ENCODE data around the gene DIS3L2.

DIS3L2 gene

GRCh38 chr2:231947694-231948093 lies 13.8 kb upstream of the DIS3L2 start:
- Histone ChIP-seq H3K4me1 (ENCODE audit: insufficient read depth, low read length) (no peaks in the 10 kb centered on the region), H3K4me3 (ENCODE audit: low read length) (no peak overlapping the region), H3K27me3 (ENCODE audit: insufficient read depth, low read length) (no peaks in the 10 kb centered on the region), H3K9me3 (ENCODE audit: low read length) (no peaks in the 10 kb centered on the region), H2AFZ (ENCODE audit: low read depth, low read length) (no peak overlapping the region), H3K36me3 (ENCODE audit: insufficient read depth, low read length) (no peaks in the 10 kb centered on the region)

GRCh38 chr2:231951452-231952035 lies 10.0 kb upstream of the DIS3L2 start:
- H3K36me3 ChIP-seq (ENCODE audit: insufficient read depth, low read length), result no peaks in the 10 kb centered on the region
- no peak overlapping the region for H3K4me3 ChIP-seq (ENCODE audit: low read length)
- H2AFZ ChIP-seq (ENCODE audit: low read depth, low read length), result no peak overlapping the region
- H3K4me1 ChIP-seq (ENCODE audit: insufficient read depth, low read length), result peaks cover 9% of the 10 kb centered on the region
- no peaks in the 10 kb centered on the region for H3K9me3 ChIP-seq (ENCODE audit: low read length)
- H3K27me3 ChIP-seq (ENCODE audit: insufficient read depth, low read length), result no peaks in the 10 kb centered on the region

- Histone ChIP-seq H3K36me3 (ENCODE audit: insufficient read depth, low read length) (no peaks in the 10 kb centered on the region), H2AFZ (ENCODE audit: low read depth, low read length) (no peak overlapping the region), H3K4me3 (ENCODE audit: low read length) (no peak overlapping the region), H3K27me3 (ENCODE audit: insufficient read depth, low read length) (no peaks in the 10 kb centered on the region), H3K9me3 (ENCODE audit: low read length) (no peaks in the 10 kb centered on the region), H3K4me1 (ENCODE audit: insufficient read depth, low read length) (peaks cover 11% of the 10 kb centered on the region)
Measured at GRCh38 chr2:231955758-231956472, 5.6 kb upstream of the DIS3L2 start.

- Histone ChIP-seq H3K4me3 (ENCODE audit: low read length) (no peak overlapping the region), H3K27me3 (ENCODE audit: insufficient read depth, low read length) (no peaks in the 10 kb centered on the region), H3K9me3 (ENCODE audit: low read length) (no peaks in the 10 kb centered on the region), H3K36me3 (ENCODE audit: insufficient read depth, low read length) (no peaks in the 10 kb centered on the region), H3K4me1 (ENCODE audit: insufficient read depth, low read length) (peaks cover 13% of the 10 kb centered on the region), H2AFZ (ENCODE audit: low read depth, low read length) (no peak overlapping the region)
Measured at GRCh38 chr2:231957913-231958763, 3.4 kb upstream of the DIS3L2 start.

- Histone ChIP-seq H3K4me1 (ENCODE audit: insufficient read depth, low read length) (peaks cover 21% of the 10 kb centered on the region), H2AFZ (ENCODE audit: low read depth, low read length) (peak overlapping the region; percentile 83), H3K27me3 (ENCODE audit: insufficient read depth, low read length) (no peaks in the 10 kb centered on the region), H3K36me3 (ENCODE audit: insufficient read depth, low read length) (no peaks in the 10 kb centered on the region), H3K9me3 (ENCODE audit: low read length) (no peaks in the 10 kb centered on the region), H3K4me3 (ENCODE audit: low read length) (peak overlapping the region; percentile 85)
Measured at GRCh38 chr2:231960810-231961348, 634 bp upstream of the DIS3L2 start.

GRCh38 chr2:231965102-231965501 lies 3.6 kb downstream of the DIS3L2 start:
- no peaks in the 10 kb centered on the region for H3K36me3 ChIP-seq (ENCODE audit: insufficient read depth, low read length)
- peaks cover 21% of the 10 kb centered on the region for H3K4me1 ChIP-seq (ENCODE audit: insufficient read depth, low read length)
- no peak overlapping the region for H2AFZ ChIP-seq (ENCODE audit: low read depth, low read length)
- H3K4me3 ChIP-seq (ENCODE audit: low read length), result no peak overlapping the region
- H3K9me3 ChIP-seq (ENCODE audit: low read length), result peaks cover 4% of the 10 kb centered on the region
- H3K27me3 ChIP-seq (ENCODE audit: insufficient read depth, low read length), result no peaks in the 10 kb centered on the region

GRCh38 chr2:231966886-231967285 lies 5.4 kb downstream of the DIS3L2 start:
- Histone ChIP-seq H3K27me3 (ENCODE audit: insufficient read depth, low read length) (no peaks in the 10 kb centered on the region), H3K36me3 (ENCODE audit: insufficient read depth, low read length) (no peaks in the 10 kb centered on the region)

GRCh38 chr2:231968820-231969219 lies 7.3 kb downstream of the DIS3L2 start:
- Histone ChIP-seq H3K4me1 (ENCODE audit: insufficient read depth, low read length) (peaks cover 17% of the 10 kb centered on the region), H3K36me3 (ENCODE audit: insufficient read depth, low read length) (peaks cover 3% of the 10 kb centered on the region), H3K9me3 (ENCODE audit: low read length) (peaks cover 4% of the 10 kb centered on the region), H3K4me3 (ENCODE audit: low read length) (no peak overlapping the region), H3K27me3 (ENCODE audit: insufficient read depth, low read length) (no peaks in the 10 kb centered on the region), H2AFZ (ENCODE audit: low read depth, low read length) (no peak overlapping the region)

More at GRCh38 chr2:231966886-231967285, 5.4 kb downstream of the DIS3L2 start:
- H3K9me3 ChIP-seq (ENCODE audit: low read length), result peaks cover 4% of the 10 kb centered on the region
- H3K4me3 ChIP-seq (ENCODE audit: low read length), result no peak overlapping the region
- H2AFZ ChIP-seq (ENCODE audit: low read depth, low read length), result no peak overlapping the region
- H3K4me1 ChIP-seq (ENCODE audit: insufficient read depth, low read length), result peaks cover 17% of the 10 kb centered on the region

- Histone ChIP-seq H2AFZ (ENCODE audit: low read depth, low read length) (no peak overlapping the region), H3K36me3 (ENCODE audit: insufficient read depth, low read length) (peaks cover 3% of the 10 kb centered on the region), H3K9me3 (ENCODE audit: low read length) (peaks cover 6% of the 10 kb centered on the region), H3K4me1 (ENCODE audit: insufficient read depth, low read length) (peaks cover 4% of the 10 kb centered on the region), H3K27me3 (ENCODE audit: insufficient read depth, low read length) (no peaks in the 10 kb centered on the region), H3K4me3 (ENCODE audit: low read length) (no peak overlapping the region)
Measured at GRCh38 chr2:231970461-231970860, 8.9 kb downstream of the DIS3L2 start.

- Histone ChIP-seq H3K27me3 (ENCODE audit: insufficient read depth, low read length) (no peaks in the 10 kb centered on the region), H3K9me3 (ENCODE audit: low read length) (peaks cover 5% of the 10 kb centered on the region), H3K4me1 (ENCODE audit: insufficient read depth, low read length) (no peaks in the 10 kb centered on the region), H3K36me3 (ENCODE audit: insufficient read depth, low read length) (peaks cover 3% of the 10 kb centered on the region), H3K4me3 (ENCODE audit: low read length) (no peak overlapping the region), H2AFZ (ENCODE audit: low read depth, low read length) (no peak overlapping the region)
Measured at GRCh38 chr2:231975001-231975400, 13.5 kb downstream of the DIS3L2 start.

GRCh38 chr2:231977430-231977829 lies 15.9 kb downstream of the DIS3L2 start:
- Histone ChIP-seq H3K27me3 (ENCODE audit: insufficient read depth, low read length) (no peaks in the 10 kb centered on the region), H3K9me3 (ENCODE audit: low read length) (peaks cover 5% of the 10 kb centered on the region), H3K4me3 (ENCODE audit: low read length) (no peak overlapping the region), H2AFZ (ENCODE audit: low read depth, low read length) (no peak overlapping the region), H3K36me3 (ENCODE audit: insufficient read depth, low read length) (peaks cover 3% of the 10 kb centered on the region), H3K4me1 (ENCODE audit: insufficient read depth, low read length) (no peaks in the 10 kb centered on the region)

GRCh38 chr2:231984992-231985391 lies 23.5 kb downstream of the DIS3L2 start:
- Histone ChIP-seq H3K4me3 (ENCODE audit: low read length) (no peak overlapping the region), H3K36me3 (ENCODE audit: insufficient read depth, low read length) (no peaks in the 10 kb centered on the region), H3K4me1 (ENCODE audit: insufficient read depth, low read length) (peaks cover 20% of the 10 kb centered on the region), H3K27me3 (ENCODE audit: insufficient read depth, low read length) (no peaks in the 10 kb centered on the region), H3K9me3 (ENCODE audit: low read length) (no peaks in the 10 kb centered on the region), H2AFZ (ENCODE audit: low read depth, low read length) (no peak overlapping the region)

GRCh38 chr2:231985823-231986261 lies 24.3 kb downstream of the DIS3L2 start:
- Histone ChIP-seq H3K27me3 (ENCODE audit: insufficient read depth, low read length) (no peaks in the 10 kb centered on the region), H3K4me3 (ENCODE audit: low read length) (no peak overlapping the region), H2AFZ (ENCODE audit: low read depth, low read length) (no peak overlapping the region), H3K36me3 (ENCODE audit: insufficient read depth, low read length) (no peaks in the 10 kb centered on the region), H3K4me1 (ENCODE audit: insufficient read depth, low read length) (peaks cover 24% of the 10 kb centered on the region), H3K9me3 (ENCODE audit: low read length) (no peaks in the 10 kb centered on the region)

All from neuron (in vitro differentiated cells).